ENCODE data around the gene RARRES2. TPM values are rescaled to one million over a fixed set of nuclear protein-coding genes. Genes with fewer than 3 reads are reported as not detected.

The RARRES2 gene
- total RNA-seq, 1 experiment from 2014 or later, result not detected

DNA sequence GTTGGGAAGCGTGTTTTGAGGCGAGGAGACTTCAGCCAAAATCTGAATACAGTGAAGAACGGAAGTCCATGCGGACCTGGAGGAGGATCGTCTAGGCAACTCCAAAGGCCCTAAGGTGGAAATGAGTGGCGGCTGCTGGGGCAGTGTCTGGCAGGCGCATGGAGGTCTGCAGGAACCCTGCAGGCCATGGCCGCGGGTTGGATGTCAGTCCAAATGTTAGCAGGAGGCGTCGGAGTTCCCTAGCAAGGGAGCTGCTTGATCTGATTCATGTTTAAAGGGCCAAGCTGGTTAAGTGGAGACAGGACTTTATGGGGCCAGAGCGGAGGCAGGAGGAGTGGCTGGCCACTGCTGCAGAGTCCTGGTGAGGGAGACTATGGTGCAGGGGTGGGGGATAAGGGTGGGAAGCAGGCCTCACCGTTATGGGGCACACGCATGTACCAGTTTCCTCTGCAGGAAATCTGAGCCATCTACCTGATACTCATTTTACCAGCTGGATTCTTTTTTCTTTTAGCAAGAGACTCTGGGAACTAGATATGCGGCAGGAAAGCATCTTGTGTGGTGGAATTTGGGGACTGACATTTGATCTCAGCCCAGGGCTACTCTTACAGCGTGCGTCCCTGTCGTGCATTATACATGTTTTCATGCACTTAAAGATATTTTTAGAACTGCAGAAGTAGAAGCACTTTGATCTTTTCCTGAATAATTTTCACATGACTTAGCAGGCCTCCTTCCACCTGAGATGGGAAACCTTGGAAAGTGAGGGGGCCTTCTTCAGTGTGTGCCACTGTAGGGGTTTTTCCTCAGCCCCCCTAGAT is 20.6 kb upstream of the RARRES2 start:
- H3K27me3 ChIP-seq (replicated peaks), result no peaks in the 10 kb centered on the region
- H3K9me3 ChIP-seq (replicated peaks), result no peaks in the 10 kb centered on the region
- H3K27ac ChIP-seq, result no peak overlapping the region
- H3K4me3 ChIP-seq, result no peak overlapping the region
- DNase-seq (ENCODE audit: low read depth in 1 of 2, low spot score in 2 of 2), result no peak
- no peaks in the 10 kb centered on the region for H3K36me3 ChIP-seq
- no peaks in the 10 kb centered on the region for H3K4me1 ChIP-seq (replicated peaks)

DNA sequence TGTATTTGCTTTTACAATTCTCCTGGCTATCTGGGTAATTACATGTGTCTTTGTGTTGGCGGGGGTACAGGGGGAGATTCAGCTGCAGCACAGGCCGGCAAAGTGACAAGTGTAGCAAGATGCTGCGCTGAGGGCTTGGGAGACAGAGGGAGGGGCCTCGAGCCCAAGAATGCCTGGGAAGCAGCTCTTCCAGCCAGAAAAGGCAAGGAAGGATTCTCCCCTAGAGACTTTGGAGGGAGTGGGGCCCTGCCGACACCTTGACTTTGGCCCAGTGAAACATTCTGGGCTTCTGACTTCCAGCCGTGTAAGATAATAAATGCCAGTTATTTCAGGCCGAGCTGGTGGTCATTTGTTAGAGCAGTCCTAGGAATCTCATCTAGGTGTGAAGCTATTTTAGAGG is 20.0 kb upstream of the RARRES2 start:
- DNase-seq (ENCODE audit: low read depth in 1 of 2, low spot score in 2 of 2), result no peak
- Histone ChIP-seq H3K4me3 (no peak overlapping the region), H3K36me3 (no peaks in the 10 kb centered on the region), H3K9me3 (replicated peaks) (no peaks in the 10 kb centered on the region), H3K27me3 (replicated peaks) (no peaks in the 10 kb centered on the region), H3K4me1 (replicated peaks) (no peaks in the 10 kb centered on the region), H3K27ac (no peak overlapping the region)

DNA sequence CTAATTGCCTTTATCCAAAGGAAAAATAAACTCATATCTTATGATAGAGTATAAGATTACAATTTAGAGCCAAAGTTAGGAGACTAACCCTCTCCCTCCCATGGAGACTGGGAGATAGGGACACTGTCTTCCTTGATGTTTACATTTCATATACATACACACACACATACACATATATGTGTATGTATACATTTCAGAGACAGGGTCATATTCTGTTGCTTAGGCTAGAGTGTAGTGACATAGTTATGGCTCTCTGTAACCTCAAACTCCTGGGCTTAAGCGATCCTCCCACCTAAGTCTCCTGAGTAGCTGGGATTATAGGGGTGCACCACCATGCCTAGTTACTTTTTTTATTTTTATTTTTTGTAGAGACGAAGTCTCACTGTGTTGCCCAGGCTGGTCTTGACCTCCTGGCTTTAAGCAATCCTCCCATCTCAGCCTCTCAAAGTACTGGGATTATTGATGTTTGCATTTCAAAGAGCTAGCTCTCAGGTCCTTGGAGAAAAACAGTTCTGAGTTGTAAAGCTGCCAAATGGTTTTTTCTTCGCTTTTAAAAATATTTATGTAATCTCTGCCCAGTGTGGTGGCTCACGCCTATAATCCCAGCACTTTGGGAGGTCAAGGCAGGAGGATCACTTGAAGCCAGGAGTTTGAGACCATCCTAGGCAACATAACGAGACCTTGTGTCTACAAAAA is 19.1 kb upstream of the RARRES2 start:
- no peak for DNase-seq (ENCODE audit: low read depth in 1 of 2, low spot score in 2 of 2)
- H3K27me3 ChIP-seq (replicated peaks), result no peaks in the 10 kb centered on the region
- no peaks in the 10 kb centered on the region for H3K4me1 ChIP-seq (replicated peaks)
- no peaks in the 10 kb centered on the region for H3K9me3 ChIP-seq (replicated peaks)
- no peak overlapping the region for H3K4me3 ChIP-seq
- H3K36me3 ChIP-seq, result no peaks in the 10 kb centered on the region
- H3K27ac ChIP-seq, result no peak overlapping the region

DNA sequence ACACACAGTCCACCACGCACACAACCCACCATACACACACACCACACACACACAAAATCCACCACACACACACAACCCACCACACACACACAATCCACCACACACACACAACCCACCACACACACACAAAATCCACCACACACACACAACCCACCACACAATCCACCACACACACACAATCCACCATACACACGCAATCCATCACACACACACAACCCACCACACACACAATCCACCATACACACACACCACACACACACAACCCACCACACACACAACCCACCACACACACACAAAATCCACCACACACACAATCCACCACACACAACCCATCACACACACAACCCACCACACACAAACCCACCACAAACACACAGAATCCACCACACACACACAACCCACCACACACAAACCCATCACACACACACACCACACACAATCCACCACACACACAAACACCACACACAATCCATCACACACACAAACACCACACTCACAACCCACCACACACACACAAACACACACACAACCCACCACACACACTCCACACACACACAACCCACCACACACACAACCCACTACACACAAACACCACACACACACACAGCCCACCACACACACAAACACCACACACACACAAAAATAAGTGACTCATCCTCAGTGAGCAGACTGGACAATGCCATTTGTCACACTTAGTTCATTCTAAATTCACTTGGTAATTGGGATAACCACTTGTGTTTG is 18.4 kb upstream of the RARRES2 start:
- DNase-seq (ENCODE audit: low read depth in 1 of 2, low spot score in 2 of 2), result no peak
- Histone ChIP-seq H3K9me3 (replicated peaks) (no peaks in the 10 kb centered on the region), H3K36me3 (no peaks in the 10 kb centered on the region), H3K4me1 (replicated peaks) (no peaks in the 10 kb centered on the region), H3K27ac (no peak overlapping the region), H3K4me3 (no peak overlapping the region), H3K27me3 (replicated peaks) (no peaks in the 10 kb centered on the region)

DNA sequence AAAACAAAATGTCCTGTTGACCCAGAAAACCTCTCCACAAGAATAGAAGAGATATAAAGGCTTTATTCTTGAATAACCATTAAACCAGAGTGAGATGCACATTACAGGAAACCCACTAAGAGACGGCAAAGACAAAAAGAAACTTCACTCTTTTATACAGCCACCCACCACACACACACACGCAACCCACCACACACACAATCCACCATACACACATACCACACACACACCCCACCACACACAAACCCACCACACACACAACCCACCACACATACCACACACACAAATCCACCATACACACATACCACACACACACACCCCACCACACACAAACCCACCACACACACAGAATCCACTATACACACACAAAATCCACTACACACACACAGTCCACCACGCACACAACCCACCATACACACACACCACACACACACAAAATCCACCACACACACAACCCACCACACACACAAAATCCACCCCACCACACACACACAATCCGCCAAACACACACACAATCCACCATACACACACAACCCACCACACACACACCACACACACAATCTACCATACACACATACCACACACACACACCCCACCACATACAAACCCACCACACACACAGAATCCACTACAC is 17.7 kb upstream of the RARRES2 start:
- Histone ChIP-seq H3K27me3 (replicated peaks) (no peaks in the 10 kb centered on the region), H3K4me3 (no peak overlapping the region), H3K36me3 (no peaks in the 10 kb centered on the region), H3K9me3 (replicated peaks) (no peaks in the 10 kb centered on the region), H3K4me1 (replicated peaks) (no peaks in the 10 kb centered on the region), H3K27ac (no peak overlapping the region)
- DNase-seq (ENCODE audit: low read depth in 1 of 2, low spot score in 2 of 2), result no peak

DNA sequence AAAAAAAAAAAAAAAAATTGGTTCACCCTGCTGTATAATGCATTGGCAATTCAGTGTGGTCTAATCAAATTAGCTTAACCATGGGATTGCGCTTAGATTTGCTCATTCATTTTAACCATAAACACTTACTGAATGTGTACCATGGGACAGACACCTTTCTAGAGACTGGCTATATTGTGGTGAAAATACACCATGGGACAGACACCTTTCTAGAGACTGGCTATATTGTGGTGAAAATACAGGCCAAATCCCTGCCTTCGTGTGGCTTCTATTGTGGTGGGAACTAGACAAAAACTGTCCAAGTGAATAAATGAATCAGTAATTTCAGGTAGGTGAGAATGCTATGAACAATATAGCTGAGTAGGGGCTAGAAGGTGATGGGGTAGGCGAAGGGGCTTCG is 17.0 kb upstream of the RARRES2 start:
- no peak for DNase-seq (ENCODE audit: low read depth in 1 of 2, low spot score in 2 of 2)

DNA sequence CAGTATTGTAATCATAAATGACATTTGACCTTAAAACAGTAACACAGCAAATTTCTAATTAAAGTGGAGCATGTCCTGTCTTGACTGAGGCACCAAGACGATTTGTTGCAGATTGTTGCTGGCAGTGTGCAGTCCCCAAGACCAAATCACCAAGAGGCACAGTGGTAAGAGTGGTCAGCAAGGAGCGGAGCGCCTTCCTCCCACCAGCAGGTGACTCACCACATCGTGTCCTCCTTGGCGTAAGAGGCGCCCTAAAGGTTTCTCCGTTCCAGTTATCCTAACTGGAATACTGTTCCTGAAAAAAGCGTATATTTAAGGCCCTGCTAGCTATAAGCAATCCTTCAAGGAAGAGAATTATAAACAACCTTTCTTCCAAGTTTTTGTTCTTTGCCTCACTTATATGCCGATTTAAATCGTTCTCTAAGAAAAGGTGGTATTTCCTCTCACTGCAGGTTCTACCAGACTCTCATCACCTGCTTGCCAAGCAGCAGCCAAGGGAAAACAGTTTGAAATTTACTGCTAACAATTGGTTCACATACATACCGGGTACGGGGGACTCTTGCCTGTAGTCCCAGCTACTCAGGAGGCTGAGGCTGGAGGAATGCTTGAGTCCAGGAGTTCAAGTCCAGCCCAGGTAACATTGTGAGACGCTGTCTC is 16.5 kb upstream of the RARRES2 start:
- no peak for DNase-seq (ENCODE audit: low read depth in 1 of 2, low spot score in 2 of 2)
- Histone ChIP-seq H3K4me1 (replicated peaks) (no peaks in the 10 kb centered on the region), H3K27ac (no peak overlapping the region), H3K4me3 (no peak overlapping the region), H3K27me3 (replicated peaks) (no peaks in the 10 kb centered on the region), H3K9me3 (replicated peaks) (no peaks in the 10 kb centered on the region), H3K36me3 (no peaks in the 10 kb centered on the region)

More for the DNA sequence above, 17.0 kb upstream of the RARRES2 start:
- Histone ChIP-seq H3K36me3 (no peaks in the 10 kb centered on the region), H3K27me3 (replicated peaks) (no peaks in the 10 kb centered on the region), H3K4me3 (no peak overlapping the region), H3K4me1 (replicated peaks) (no peaks in the 10 kb centered on the region), H3K27ac (no peak overlapping the region), H3K9me3 (replicated peaks) (no peaks in the 10 kb centered on the region)

DNA sequence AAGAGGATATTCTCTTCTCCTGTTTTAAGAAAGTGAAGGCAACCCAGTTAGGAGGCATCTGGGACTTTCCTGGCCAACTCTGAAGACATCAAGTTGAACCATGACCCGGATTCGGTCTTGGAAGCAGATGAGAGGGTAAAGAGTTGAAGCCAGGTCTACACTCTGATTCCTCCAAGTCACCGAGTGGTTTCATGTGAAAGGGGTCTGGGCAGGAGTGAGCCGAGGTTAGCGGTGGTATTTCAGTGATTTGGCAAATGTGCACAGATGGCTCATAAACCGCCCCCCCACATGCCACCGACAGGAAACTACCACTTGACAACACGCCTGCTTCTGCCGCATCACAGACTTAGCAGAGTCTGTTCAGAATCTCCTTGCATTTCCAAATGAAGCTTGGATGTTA is 15.8 kb upstream of the RARRES2 start:
- Histone ChIP-seq H3K9me3 (replicated peaks) (no peaks in the 10 kb centered on the region), H3K27ac (no peak overlapping the region), H3K4me3 (no peak overlapping the region), H3K4me1 (replicated peaks) (no peaks in the 10 kb centered on the region), H3K27me3 (replicated peaks) (no peaks in the 10 kb centered on the region), H3K36me3 (no peaks in the 10 kb centered on the region)
- no peak for DNase-seq (ENCODE audit: low read depth in 1 of 2, low spot score in 2 of 2)

DNA sequence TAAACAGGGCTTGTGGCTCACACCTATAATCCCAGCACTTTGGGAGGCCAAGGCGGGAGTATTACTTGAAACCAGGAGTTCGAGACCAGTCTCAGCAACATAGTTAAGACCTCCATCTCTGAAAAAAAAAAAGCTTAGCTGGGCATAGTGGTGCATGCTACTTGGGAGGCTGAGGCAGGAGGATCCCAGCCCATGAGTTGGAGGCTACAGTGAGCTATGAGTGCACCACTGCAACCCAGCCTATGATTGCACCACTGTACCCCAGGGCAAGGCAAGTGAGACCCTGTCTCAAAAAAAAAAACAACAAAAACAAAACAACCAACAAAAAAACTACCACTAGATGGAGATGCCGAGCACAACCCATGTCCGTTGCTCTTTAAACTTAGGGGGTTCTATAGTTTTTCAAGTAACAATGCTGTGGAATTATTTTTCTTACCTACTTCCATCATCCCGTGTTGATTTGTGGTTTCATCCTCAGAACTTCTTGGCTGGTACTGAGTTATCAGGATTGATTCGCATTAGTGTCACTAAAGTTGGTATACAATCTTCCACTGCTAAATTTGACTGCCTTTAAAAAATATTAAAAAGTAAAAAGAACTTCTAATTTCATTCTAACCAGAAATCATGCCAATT is 15.0 kb upstream of the RARRES2 start:
- peak in 1 of 2 experiments; percentile 39 for DNase-seq (ENCODE audit: low read depth in 1 of 2, low spot score in 2 of 2)
- Histone ChIP-seq H3K27me3 (replicated peaks) (no peaks in the 10 kb centered on the region), H3K9me3 (replicated peaks) (no peaks in the 10 kb centered on the region), H3K36me3 (no peaks in the 10 kb centered on the region), H3K4me3 (no peak overlapping the region), H3K4me1 (replicated peaks) (no peaks in the 10 kb centered on the region), H3K27ac (no peak overlapping the region)

DNA sequence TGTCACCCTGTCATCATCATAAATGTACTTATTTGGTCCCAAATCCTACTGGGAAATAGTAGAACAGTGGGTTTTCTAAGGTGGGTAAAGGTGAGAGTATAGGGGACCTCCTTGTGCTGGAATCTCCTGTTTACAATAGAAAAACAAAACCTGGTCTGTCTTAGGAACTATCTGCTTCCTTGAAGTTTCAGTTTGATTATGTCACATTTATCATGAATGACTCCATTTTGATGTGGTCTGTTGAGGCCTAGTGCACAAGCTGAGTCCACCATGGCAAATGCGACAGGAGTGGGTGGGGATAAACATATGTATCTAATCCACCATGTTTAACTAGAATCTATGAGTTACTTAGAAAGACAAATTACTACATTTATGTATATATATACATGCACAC is 14.2 kb upstream of the RARRES2 start:
- H3K27me3 ChIP-seq (replicated peaks), result no peaks in the 10 kb centered on the region
- no peaks in the 10 kb centered on the region for H3K4me1 ChIP-seq (replicated peaks)
- DNase-seq (ENCODE audit: low read depth in 1 of 2, low spot score in 2 of 2), result no peak
- H3K27ac ChIP-seq, result no peak overlapping the region
- H3K9me3 ChIP-seq (replicated peaks), result no peaks in the 10 kb centered on the region
- H3K4me3 ChIP-seq, result no peak overlapping the region
- no peaks in the 10 kb centered on the region for H3K36me3 ChIP-seq

DNA sequence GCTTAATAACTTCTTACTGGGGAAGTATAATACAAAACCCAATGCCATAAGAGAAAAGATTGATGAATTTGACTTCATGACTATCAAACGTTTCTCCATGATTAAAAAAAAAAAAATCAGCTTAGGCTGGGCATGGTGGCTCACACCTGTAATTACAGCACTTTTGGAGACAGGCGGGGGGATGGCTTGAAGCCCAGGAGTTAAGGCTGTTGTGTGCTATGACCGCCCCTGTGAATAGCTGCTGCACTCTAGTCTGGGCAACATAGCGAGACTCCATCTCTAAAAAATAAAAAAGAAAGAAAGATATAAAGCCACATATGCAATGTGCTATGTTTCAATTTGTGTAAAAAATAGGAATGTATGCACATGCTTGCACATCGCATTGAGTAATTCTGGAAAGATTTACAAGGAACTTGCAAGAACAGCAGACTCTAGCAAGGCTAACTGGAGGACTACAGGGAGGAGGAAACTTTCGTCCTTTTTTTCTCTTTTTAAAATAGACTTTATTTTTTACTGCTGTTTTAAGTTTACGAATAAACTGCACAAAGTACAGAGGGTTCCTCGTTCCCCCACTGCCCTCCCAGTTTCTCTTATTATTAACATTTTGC is 10.3 kb upstream of the RARRES2 start:
- Histone ChIP-seq H3K4me1 (replicated peaks) (no peaks in the 10 kb centered on the region), H3K9me3 (replicated peaks) (no peaks in the 10 kb centered on the region), H3K4me3 (no peak overlapping the region), H3K27me3 (replicated peaks) (no peaks in the 10 kb centered on the region), H3K27ac (no peak overlapping the region), H3K36me3 (no peaks in the 10 kb centered on the region)
- no peak for DNase-seq (ENCODE audit: low read depth in 1 of 2, low spot score in 2 of 2)

DNA sequence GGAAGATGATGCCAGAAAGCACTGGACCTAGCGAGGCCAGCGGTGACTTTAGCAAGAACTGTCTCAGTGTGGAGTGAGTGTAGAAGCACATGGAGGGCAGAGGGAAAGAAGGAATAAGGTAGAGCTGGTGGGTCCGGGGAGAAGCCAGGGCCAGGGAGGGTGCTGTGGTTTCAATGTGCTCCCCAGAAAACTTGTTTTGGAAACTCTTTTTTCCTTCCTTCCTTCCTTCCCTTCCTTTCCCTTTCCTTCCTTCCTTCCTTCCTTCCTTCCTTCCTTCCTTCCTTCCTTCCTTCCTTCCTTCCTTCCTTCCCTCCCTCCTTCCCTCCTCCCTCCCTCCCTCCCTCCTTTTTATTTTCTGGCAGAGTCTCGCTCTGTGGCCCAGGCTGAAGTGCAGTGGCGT is 5.5 kb upstream of the RARRES2 start:
- Histone ChIP-seq H3K27ac (no peak overlapping the region), H3K4me1 (replicated peaks) (no peaks in the 10 kb centered on the region), H3K36me3 (no peaks in the 10 kb centered on the region), H3K27me3 (replicated peaks) (peaks cover 6% of the 10 kb centered on the region; the same call in 1 of the 2 replicates), H3K4me3 (no peak overlapping the region), H3K9me3 (replicated peaks) (no peaks in the 10 kb centered on the region; the same call in 1 of the 2 replicates)
- DNase-seq (ENCODE audit: low read depth in 1 of 2, low spot score in 2 of 2), result no peak

Measured in SJSA1 (cell line).